Stimulated activated naive B cell treated with anti-CD40 and anti-IgM and Interleukin-4, amounts not matched to agents 10 μg/mL and 1 μg/mL and 100 μg/mL, for 72 hours (primary cell): Measurements from ENCODE around the gene IFNW1.
"Not testable (repeated sequence)": the region's sequence is repeated elsewhere in the genome, so short reads cannot be mapped to it uniquely, and the experiment has no call there.

ENCODE experiments used
- ATAC-seq, 2 donors: fragments of 150-1000 bp; cut with Tn5 transposase; replicated peaks; 2 replicates each; pipeline ENCODE4 v1.10.0; 2021; ENCODE audit warnings: moderate library complexity in 1 of 2
- DNase-seq: peaks from one replicate; pipeline ENCODE4 v3.0.0; 2021
- H3K27ac Mint-ChIP-seq: one replicate; pipeline ENCODE4 v1.8.0; 2022; ENCODE audit warnings: mild to moderate bottlenecking, mixed read lengths
- H3K27me3 Mint-ChIP-seq, 2 donors: one replicate each; pipeline ENCODE4 v1.8.0; 2022; ENCODE audit warnings: mixed read lengths in 2 of 2
- H3K36me3 Mint-ChIP-seq, 2 donors: one replicate each; pipeline ENCODE4 v1.8.0; 2022; ENCODE audit warnings: mixed read lengths in 2 of 2, mild to moderate bottlenecking in 1 of 2
- H3K4me1 Mint-ChIP-seq, 2 donors: one replicate each; pipeline ENCODE4 v1.8.0; 2022; ENCODE audit warnings: mixed read lengths in 2 of 2, mild to moderate bottlenecking in 1 of 2
- H3K4me3 Mint-ChIP-seq, 2 donors: one replicate each; pipeline ENCODE4 v1.8.0; 2022; ENCODE audit warnings: mild to moderate bottlenecking in 2 of 2, mixed read lengths in 2 of 2, moderate library complexity in 1 of 2
- H3K9me3 Mint-ChIP-seq, 2 donors: one replicate each; pipeline ENCODE4 v1.8.0; 2022; ENCODE audit warnings: mixed read lengths in 2 of 2, mild to moderate bottlenecking in 1 of 2

Gene IFNW1

GRCh38 chr9:21141427-21141882 lies at the start of gene IFNW1:
TSS of gene IFNW1 (minus strand) at chr9:21141832. CDS start at chr9:21141570, 262 bp downstream.
- H3K4me1 Mint-ChIP-seq: peaks cover 13 to 18% of the 10 kb centered on the region in 2 donors
- ATAC-seq (no peak), DNase-seq (no peak)
- H3K36me3 Mint-ChIP-seq: no peaks in the 10 kb centered on the region
- H3K9me3 Mint-ChIP-seq: no peaks in the 10 kb centered on the region
- H3K4me3 Mint-ChIP-seq: no peak within 1 kb of the TSS
- no peak within 1 kb of the TSS for H3K27ac Mint-ChIP-seq
- no peaks in the 10 kb centered on the region for H3K27me3 Mint-ChIP-seq

DNA sequence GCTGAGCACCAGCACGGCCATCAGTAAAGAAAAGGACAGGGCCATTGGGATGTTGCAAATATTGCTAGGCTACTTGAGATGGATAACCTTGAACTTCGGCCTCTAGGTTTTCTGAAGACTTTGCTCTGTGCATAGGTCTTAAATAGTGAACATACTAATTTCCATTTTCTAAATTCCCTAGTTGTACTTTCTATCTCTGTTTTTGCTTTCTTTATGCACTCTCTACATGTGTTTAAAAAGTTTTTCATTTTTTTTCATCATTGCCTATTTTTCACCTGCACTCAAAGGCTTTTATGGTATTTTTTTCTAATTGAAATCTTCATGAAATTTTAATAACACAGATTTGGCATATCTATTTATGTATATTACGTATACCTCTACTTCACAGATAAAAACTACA lies 45.9 kb upstream of the IFNW1 start, which contains the start of gene IFNA4:
Gene IFNA4 (minus strand): TSS at position 101 of the 400 bp plus-strand sequence. CDS start 56 bp downstream, at position 45.
- not testable (repeated sequence) for H3K27me3 Mint-ChIP-seq, ATAC-seq, DNase-seq, H3K36me3 Mint-ChIP-seq, H3K27ac Mint-ChIP-seq, H3K9me3 Mint-ChIP-seq, H3K4me3 Mint-ChIP-seq
- peaks cover 5 to 24% of the 10 kb centered on the region in 2 donors for H3K4me1 Mint-ChIP-seq

GRCh38 chr9:21182810-21183736 lies 41.4 kb upstream of the IFNW1 start:
- H3K27ac Mint-ChIP-seq, H3K4me3 Mint-ChIP-seq, H3K9me3 Mint-ChIP-seq, H3K36me3 Mint-ChIP-seq, H3K27me3 Mint-ChIP-seq: not testable (repeated sequence)
- DNase-seq: peak; percentile 23
- peak; percentile 94 to 96 for ATAC-seq
- peaks cover 7 to 21% of the 10 kb centered on the region in 2 donors for H3K4me1 Mint-ChIP-seq

GRCh38 chr9:21174671-21175070 lies 33.0 kb upstream of the IFNW1 start:
- no peaks in the 10 kb centered on the region for H3K4me1 Mint-ChIP-seq
- H3K36me3 Mint-ChIP-seq: no peaks in the 10 kb centered on the region
- no peak overlapping the region for H3K27ac Mint-ChIP-seq
- no peak overlapping the region for H3K4me3 Mint-ChIP-seq
- DNase-seq (no peak), ATAC-seq (no peak)
- H3K27me3 Mint-ChIP-seq: no peaks in the 10 kb centered on the region
- H3K9me3 Mint-ChIP-seq: no peaks in the 10 kb centered on the region

- H3K4me1 Mint-ChIP-seq: no peaks in the 10 kb centered on the region
- no peaks in the 10 kb centered on the region for H3K36me3 Mint-ChIP-seq
- H3K4me3 Mint-ChIP-seq: no peak overlapping the region
- DNase-seq (no peak), ATAC-seq (no peak)
- H3K27ac Mint-ChIP-seq: no peak overlapping the region
- H3K27me3 Mint-ChIP-seq: no peaks in the 10 kb centered on the region
- no peaks in the 10 kb centered on the region for H3K9me3 Mint-ChIP-seq
Observed at GRCh38 chr9:21172156-21172555, 30.5 kb upstream of the IFNW1 start.

DNA sequence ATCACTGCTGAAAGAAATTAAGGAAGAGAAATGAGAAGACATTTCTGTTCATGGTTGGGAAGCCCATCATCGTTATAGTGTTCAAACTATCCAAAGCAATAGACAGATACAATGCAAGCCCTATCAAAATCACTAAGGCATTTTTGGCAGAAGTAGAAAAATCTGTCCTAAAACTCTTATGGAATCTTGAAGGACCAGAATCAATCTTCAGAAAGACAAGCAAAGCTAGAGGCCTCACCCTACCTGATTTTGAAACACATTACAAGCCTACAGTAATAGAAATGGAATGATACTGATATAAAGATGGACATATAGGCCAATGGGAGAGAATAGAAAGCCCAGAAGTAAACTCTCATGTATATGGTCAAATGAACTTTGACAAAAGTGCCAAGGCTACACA lies 29.7 kb upstream of the IFNW1 start:
- H3K27ac Mint-ChIP-seq: no peak overlapping the region
- H3K4me1 Mint-ChIP-seq: no peaks in the 10 kb centered on the region
- no peaks in the 10 kb centered on the region for H3K27me3 Mint-ChIP-seq
- no peaks in the 10 kb centered on the region for H3K36me3 Mint-ChIP-seq
- H3K4me3 Mint-ChIP-seq: no peak overlapping the region
- DNase-seq (no peak), ATAC-seq (no peak)
- no peaks in the 10 kb centered on the region for H3K9me3 Mint-ChIP-seq

DNA sequence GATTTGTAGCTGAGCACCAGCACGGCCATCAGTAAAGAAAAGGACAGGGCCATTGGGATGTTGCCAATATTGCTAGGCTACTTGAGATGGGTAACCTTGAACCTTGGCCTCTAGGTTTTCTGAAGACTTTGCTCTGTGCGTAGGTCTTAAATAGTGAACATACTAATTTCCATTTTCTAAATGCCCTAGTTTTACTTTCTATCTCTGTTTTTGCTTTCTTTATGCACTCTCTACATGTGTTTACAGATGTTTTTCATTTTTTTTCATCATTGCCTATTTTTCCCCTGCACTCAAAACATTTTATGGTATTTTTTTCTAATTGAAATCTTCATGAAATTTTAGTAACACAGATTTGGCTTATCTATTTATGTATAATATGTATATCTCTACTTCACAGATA lies 24.9 kb upstream of the IFNW1 start, which contains the start of gene IFNA21:
Gene IFNA21 (minus strand): TSS at position 101 of the 400 bp plus-strand sequence. CDS start 48 bp downstream, at position 53.
- not testable (repeated sequence) for ATAC-seq, H3K27ac Mint-ChIP-seq, H3K4me3 Mint-ChIP-seq, H3K27me3 Mint-ChIP-seq, H3K36me3 Mint-ChIP-seq, H3K9me3 Mint-ChIP-seq, H3K4me1 Mint-ChIP-seq, DNase-seq

GRCh38 chr9:21165516-21165915 lies 23.9 kb upstream of the IFNW1 start:
- H3K27me3 Mint-ChIP-seq: no peaks in the 10 kb centered on the region
- H3K9me3 Mint-ChIP-seq: no peaks in the 10 kb centered on the region
- DNase-seq (no peak), ATAC-seq (no peak)
- H3K27ac Mint-ChIP-seq: no peak overlapping the region
- H3K4me3 Mint-ChIP-seq: no peak overlapping the region
- H3K4me1 Mint-ChIP-seq: peaks cover 0 to under 1% of the 10 kb centered on the region in 2 donors
- H3K36me3 Mint-ChIP-seq: no peaks in the 10 kb centered on the region

DNA sequence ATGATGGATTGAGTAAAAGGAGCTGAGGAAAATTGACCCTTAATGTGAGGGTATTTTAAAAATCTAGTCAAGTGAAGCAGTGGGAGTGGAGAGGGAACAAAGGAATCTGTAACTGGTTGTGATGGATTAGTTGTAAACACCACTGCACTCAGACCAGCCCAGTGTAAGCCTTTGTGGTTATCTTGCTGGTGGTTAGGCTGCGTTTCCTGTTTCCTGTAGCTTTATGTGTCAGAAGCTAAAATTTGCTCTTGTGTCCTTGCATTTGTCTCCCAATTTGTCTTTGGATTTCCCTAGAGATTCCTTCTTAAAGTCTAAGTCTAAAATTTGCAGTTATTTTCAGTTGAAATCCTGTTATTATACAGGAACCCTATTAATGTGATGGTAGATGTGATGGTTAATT lies 18.5 kb upstream of the IFNW1 start:
- Mint-ChIP-seq H3K4me3 (no peak overlapping the region), H3K9me3 (peaks cover 0 to 3% of the 10 kb centered on the region in 2 donors), H3K27ac (no peak overlapping the region), H3K4me1 (peaks cover 3 to 8% of the 10 kb centered on the region in 2 donors), H3K36me3 (peaks cover 0 to 2% of the 10 kb centered on the region in 2 donors), H3K27me3 (peaks cover 0 to 6% of the 10 kb centered on the region in 2 donors)
- DNase-seq (no peak), ATAC-seq (no peak)

DNA sequence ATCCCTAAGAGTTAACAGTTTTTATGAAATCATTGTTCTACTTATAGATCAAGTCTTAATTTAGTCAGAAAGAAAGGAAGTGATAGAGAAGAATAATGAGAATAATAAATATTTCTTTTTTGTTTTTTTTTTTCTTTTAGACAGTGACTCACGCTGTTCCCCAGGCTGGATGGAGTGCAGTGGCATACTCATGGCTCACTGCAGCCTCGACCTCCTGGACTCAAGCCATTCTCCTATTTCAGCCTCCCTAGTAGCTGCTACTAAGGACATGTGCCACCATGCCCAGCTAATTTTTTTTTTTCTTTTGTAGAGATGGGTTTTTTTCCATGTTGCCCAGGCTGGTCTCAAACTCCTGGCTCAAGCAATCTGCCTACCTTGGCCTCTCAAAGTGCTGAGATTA lies 13.9 kb upstream of the IFNW1 start:
- no peak for ATAC-seq

GRCh38 chr9:21154018-21154608 lies 12.5 kb upstream of the IFNW1 start:
- peaks cover 3 to 5% of the 10 kb centered on the region in 2 donors for H3K4me1 Mint-ChIP-seq
- no peak overlapping the region for H3K27ac Mint-ChIP-seq
- peaks cover 0 to 5% of the 10 kb centered on the region in 2 donors for H3K36me3 Mint-ChIP-seq
- DNase-seq: no peak
- H3K9me3 Mint-ChIP-seq: peaks cover 0 to 4% of the 10 kb centered on the region in 2 donors
- peak in 1 of 2 donors; percentile 41 for ATAC-seq
- no peak overlapping the region for H3K4me3 Mint-ChIP-seq
- peaks cover 4 to 11% of the 10 kb centered on the region in 2 donors for H3K27me3 Mint-ChIP-seq

More for the DNA sequence above, 13.9 kb upstream of the IFNW1 start:
- Mint-ChIP-seq H3K27ac (no peak overlapping the region), H3K4me3 (no peak overlapping the region), H3K27me3 (peaks cover 4 to 11% of the 10 kb centered on the region in 2 donors), H3K4me1 (peaks cover 7 to 13% of the 10 kb centered on the region in 2 donors), H3K9me3 (peaks cover 0 to 3% of the 10 kb centered on the region in 2 donors), H3K36me3 (peaks cover 0 to 2% of the 10 kb centered on the region in 2 donors)
- no peak for DNase-seq

DNA sequence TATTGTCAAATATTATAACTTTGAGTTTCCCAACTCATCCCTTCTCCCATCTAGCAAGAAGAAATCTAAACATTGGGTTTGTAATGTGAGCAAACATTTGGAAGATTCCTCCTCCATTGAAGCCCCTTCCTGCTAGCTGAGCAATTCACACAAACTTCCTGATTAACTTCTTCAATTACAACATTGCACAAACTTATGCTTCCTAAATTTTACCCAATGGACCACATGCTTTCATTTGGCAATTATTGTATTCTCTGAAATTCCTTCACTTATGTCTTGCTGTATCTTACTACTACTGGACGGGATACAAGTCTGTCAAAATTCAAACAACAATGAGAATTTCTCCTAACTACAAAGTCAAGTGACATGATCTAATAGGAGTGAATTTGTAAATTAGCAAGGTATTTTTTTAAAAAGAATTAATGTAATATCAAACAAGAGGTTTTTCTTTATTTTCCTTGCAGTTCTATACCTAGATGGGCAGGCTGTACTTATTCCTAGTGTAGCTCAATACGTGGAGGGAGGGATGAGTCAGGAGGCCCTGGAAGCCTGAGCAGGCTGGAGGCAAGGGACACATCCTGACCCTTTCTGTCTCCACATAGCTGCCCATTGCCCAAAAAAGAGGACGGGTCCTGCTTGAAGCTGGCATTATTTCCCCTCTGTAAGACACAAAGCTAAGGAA lies 11.8 kb upstream of the IFNW1 start:
- ATAC-seq (no peak), DNase-seq (no peak)
- Mint-ChIP-seq H3K27me3 (peaks cover 4 to 11% of the 10 kb centered on the region in 2 donors), H3K9me3 (peaks cover 1 to 7% of the 10 kb centered on the region in 2 donors), H3K36me3 (peaks cover 0 to 7% of the 10 kb centered on the region in 2 donors), H3K4me1 (peaks cover 3 to 5% of the 10 kb centered on the region in 2 donors), H3K4me3 (no peak overlapping the region), H3K27ac (no peak overlapping the region)

GRCh38 chr9:21144603-21145002 lies 3.0 kb upstream of the IFNW1 start:
- no peaks in the 10 kb centered on the region for H3K27me3 Mint-ChIP-seq
- H3K4me3 Mint-ChIP-seq: no peak overlapping the region
- peaks cover 0 to 3% of the 10 kb centered on the region in 2 donors for H3K36me3 Mint-ChIP-seq
- ATAC-seq (peak in 1 of 2 donors; percentile 33), DNase-seq (no peak)
- no peak overlapping the region for H3K27ac Mint-ChIP-seq
- H3K4me1 Mint-ChIP-seq: peaks cover 13 to 18% of the 10 kb centered on the region in 2 donors
- H3K9me3 Mint-ChIP-seq: peaks cover 9 to 10% of the 10 kb centered on the region in 2 donors

GRCh38 chr9:21137020-21137419 lies 4.6 kb downstream of the IFNW1 start:
- Mint-ChIP-seq H3K4me1 (peaks cover 0 to 7% of the 10 kb centered on the region in 2 donors), H3K4me3 (no peak overlapping the region), H3K9me3 (no peaks in the 10 kb centered on the region), H3K27ac (no peak overlapping the region), H3K27me3 (peaks cover 0 to 10% of the 10 kb centered on the region in 2 donors), H3K36me3 (no peaks in the 10 kb centered on the region)
- ATAC-seq: no peak
- DNase-seq: no peak
